ENCODE measurements around the gene ABHD17B.
"Not testable (repeated sequence)": the region's sequence is repeated elsewhere in the genome, so short reads cannot be mapped to it uniquely, and the experiment has no call there.

The ABHD17B gene

DNA sequence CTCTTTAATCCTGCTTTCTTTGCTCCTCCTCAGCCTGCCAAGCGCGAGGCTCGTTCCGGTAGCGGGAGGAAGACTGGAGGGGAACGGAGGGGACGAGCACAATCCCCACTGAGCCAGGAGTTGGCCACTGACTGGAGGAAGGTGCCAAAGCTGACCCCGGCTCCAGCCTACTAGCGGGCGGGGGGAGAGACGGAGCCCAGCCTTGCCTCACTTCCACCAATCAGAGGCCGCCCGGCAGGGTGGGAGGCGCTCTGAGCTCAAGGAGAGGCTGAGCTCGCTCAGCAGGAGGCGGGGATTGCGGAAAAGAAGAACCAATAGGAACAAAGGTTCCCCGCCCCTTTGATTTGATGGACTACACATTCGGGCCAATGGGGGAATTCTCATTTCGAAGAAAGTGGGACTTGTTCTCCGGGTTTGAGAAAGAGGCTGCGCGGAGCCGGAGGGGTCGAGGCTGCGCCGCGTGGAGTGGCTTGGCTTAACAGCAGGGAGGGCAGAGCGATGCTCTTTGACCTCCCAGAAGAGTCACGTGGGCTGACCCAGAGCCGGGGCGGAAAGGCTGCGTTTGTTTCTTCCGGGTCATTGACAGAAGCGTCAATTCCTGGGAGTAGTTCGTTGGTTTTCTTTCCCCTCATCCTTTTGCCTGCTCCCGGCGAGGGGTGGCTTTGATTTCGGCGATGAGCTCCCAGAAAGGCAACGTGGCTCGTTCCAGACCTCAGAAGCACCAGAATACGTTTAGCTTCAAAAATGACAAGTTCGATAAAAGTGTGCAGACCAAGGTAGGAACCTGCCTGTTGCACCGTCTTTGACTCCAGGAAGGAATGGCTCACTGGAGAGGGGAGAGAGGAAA is at the start of gene ABHD17B, which contains the start of gene C9orf85:
TSS of gene ABHD17B (minus strand) at position 133 of the 847 bp plus-strand sequence. CDS start 36,113 bp downstream, outside the sequence.
TSS of gene C9orf85 (plus strand) at position 579 of the 847 bp plus-strand sequence. CDS start at position 675, 96 bp downstream.
- H3K27me3 ChIP-seq (ENCODE audit: insufficient read depth, low read length): no peaks in the 10 kb centered on the region
- peaks cover 87% of the 10 kb centered on the region for H3K79me2 ChIP-seq (ENCODE audit: control insufficient read depth, insufficient read depth, low read length, unreplicated experiment)
- peak within 1 kb of the TSS; percentile 80 for H3K27ac ChIP-seq (ENCODE audit: low read depth, low read length)
- H3K36me3 ChIP-seq (ENCODE audit: insufficient read depth, low read length): no peaks in the 10 kb centered on the region
- H3K4me1 ChIP-seq (ENCODE audit: control insufficient read depth, insufficient read depth, low read length, unreplicated experiment): peaks cover 20% of the 10 kb centered on the region
- peak within 1 kb of the TSS; percentile 68 for H2AFZ ChIP-seq (ENCODE audit: low read length, unreplicated experiment)
- H3K4me3 ChIP-seq (ENCODE audit: low read depth, low read length): peak within 1 kb of the TSS; percentile 92

DNA sequence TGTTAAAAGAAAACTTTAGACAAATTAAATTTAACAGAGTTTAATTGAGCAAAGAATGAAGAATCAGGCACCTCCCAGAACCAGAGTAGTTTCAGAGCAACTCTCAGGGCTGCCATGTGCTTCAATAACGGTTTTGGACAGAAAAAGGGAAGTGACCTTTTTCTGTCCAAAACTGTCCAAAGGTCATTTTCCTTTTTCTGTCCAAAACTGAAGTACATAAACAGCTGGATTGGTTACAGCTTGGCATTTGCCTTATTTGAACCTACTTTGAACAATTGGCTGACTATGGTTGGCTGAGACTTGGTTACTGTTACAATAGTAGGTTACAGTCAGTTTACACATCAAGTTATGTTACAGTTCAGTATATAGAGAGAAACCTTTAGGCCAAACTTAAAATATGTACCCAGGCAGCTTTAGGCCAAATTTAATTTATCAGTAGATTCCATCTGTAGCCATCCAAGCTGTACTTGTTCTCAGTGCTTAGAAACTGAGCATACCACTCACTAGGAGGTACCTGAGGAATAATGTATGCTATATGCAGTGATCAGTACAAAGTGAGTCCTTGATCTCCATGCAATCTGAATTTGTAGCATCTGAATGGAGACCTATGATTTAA is 44.4 kb upstream of the ABHD17B start:
- H3K4me1 ChIP-seq (ENCODE audit: control insufficient read depth, insufficient read depth, low read length, unreplicated experiment): no peaks in the 10 kb centered on the region
- H3K27ac ChIP-seq (ENCODE audit: low read depth, low read length): no peak overlapping the region
- H3K79me2 ChIP-seq (ENCODE audit: control insufficient read depth, insufficient read depth, low read length, unreplicated experiment): no peaks in the 10 kb centered on the region
- H3K4me3 ChIP-seq (ENCODE audit: low read depth, low read length): no peak overlapping the region
- H3K36me3 ChIP-seq (ENCODE audit: insufficient read depth, low read length): 0 out of 2 replicates have a peak, but pooled peaks cover 2% of the 10 kb centered on the region
- H2AFZ ChIP-seq (ENCODE audit: low read length, unreplicated experiment): no peak overlapping the region
- no peaks in the 10 kb centered on the region for H3K27me3 ChIP-seq (ENCODE audit: insufficient read depth, low read length)

DNA sequence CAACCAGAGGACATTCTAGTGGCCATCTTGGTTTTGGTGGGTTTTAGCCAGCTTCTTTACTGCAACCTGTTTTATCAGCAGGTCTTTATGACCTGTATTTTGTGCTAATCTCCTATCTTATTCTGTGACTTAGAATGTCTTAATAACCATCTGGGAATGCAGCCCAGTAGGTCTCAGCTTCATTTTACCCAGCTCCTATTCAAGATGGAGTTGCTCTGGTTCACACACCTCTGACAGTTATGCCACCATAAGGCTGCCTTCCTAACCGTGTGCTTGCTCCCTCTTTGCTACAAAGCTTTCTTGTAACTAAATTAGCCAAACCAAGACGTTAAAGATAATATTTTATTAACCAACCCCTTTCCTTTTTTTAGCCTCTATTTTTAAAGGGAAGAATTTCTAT is 43.7 kb upstream of the ABHD17B start:
- H3K36me3 ChIP-seq (ENCODE audit: insufficient read depth, low read length); H3K4me1 ChIP-seq (ENCODE audit: control insufficient read depth, insufficient read depth, low read length, unreplicated experiment); H3K27ac ChIP-seq (ENCODE audit: low read depth, low read length); H3K79me2 ChIP-seq (ENCODE audit: control insufficient read depth, insufficient read depth, low read length, unreplicated experiment); H3K27me3 ChIP-seq (ENCODE audit: insufficient read depth, low read length); H2AFZ ChIP-seq (ENCODE audit: low read length, unreplicated experiment); H3K4me3 ChIP-seq (ENCODE audit: low read depth, low read length): not testable (repeated sequence)

DNA sequence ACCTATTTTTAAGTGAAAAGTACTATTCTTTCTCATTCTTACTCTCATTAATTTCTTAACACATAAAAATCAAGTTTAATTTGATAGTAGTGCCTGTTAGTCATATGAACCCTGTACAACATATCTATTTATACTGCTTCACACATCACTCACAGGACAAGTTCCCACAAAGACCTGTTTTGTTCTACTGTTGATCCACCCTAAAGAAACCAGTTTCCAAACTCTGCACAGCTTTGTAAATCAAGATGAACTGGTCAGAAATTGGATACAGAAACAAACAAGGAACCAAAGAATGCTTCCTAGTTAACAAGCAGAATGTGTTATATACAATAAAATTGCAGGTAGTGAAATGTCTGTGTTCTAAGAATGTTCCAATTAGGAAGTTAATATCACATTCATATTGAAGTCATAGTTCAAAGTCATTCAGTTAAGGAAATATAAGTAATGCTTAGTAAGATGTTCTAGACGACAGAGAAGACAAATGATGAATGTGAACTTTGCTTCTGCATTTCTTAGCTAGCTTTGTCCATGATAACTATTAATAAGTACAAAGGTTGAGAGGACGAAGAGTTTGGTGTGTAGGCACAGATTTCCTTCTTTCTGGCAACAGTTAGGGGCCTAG is 33.9 kb upstream of the ABHD17B start:
- H3K36me3 ChIP-seq (ENCODE audit: insufficient read depth, low read length): 0 out of 2 replicates have a peak, but pooled peaks cover 5% of the 10 kb centered on the region
- no peak overlapping the region for H2AFZ ChIP-seq (ENCODE audit: low read length, unreplicated experiment)
- no peaks in the 10 kb centered on the region for H3K27me3 ChIP-seq (ENCODE audit: insufficient read depth, low read length)
- peaks cover 18% of the 10 kb centered on the region for H3K79me2 ChIP-seq (ENCODE audit: control insufficient read depth, insufficient read depth, low read length, unreplicated experiment)
- peaks cover 4% of the 10 kb centered on the region for H3K4me1 ChIP-seq (ENCODE audit: control insufficient read depth, insufficient read depth, low read length, unreplicated experiment)
- no peak overlapping the region for H3K4me3 ChIP-seq (ENCODE audit: low read depth, low read length)
- H3K27ac ChIP-seq (ENCODE audit: low read depth, low read length): no peak overlapping the region

DNA sequence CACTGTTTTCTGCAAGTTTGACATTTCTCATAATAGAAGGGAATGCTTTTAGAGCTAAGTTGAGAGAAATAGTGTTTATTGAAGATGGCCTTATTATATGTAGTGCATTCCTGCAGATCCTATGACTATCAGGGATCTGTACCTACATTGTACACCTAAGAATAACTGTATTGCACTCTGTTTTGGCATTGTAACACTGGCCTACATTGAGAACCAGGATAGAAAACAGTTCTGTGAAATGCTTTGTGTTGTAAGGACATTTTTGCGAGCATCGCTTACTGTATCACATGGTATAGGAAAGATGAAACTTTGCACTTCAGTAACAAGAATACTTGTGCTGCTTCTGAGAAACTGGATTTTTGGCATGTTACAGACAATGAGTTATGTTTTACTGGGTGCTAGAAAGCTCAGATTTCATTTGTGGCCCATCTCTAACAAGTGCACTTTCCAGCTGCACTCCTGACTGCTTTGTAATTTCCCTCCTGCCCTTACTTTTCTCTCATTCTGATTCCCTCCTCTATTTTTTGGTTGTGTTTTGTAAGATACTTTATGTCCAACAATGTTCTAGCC is 31.1 kb upstream of the ABHD17B start:
- Histone ChIP-seq H3K4me1 (ENCODE audit: control insufficient read depth, insufficient read depth, low read length, unreplicated experiment) (peaks cover 4% of the 10 kb centered on the region), H3K27me3 (ENCODE audit: insufficient read depth, low read length) (no peaks in the 10 kb centered on the region), H3K79me2 (ENCODE audit: control insufficient read depth, insufficient read depth, low read length, unreplicated experiment) (peaks cover 18% of the 10 kb centered on the region), H3K36me3 (ENCODE audit: insufficient read depth, low read length) (no peaks in the 10 kb centered on the region), H3K27ac (ENCODE audit: low read depth, low read length) (no peak overlapping the region), H3K4me3 (ENCODE audit: low read depth, low read length) (no peak overlapping the region), H2AFZ (ENCODE audit: low read length, unreplicated experiment) (no peak overlapping the region)

DNA sequence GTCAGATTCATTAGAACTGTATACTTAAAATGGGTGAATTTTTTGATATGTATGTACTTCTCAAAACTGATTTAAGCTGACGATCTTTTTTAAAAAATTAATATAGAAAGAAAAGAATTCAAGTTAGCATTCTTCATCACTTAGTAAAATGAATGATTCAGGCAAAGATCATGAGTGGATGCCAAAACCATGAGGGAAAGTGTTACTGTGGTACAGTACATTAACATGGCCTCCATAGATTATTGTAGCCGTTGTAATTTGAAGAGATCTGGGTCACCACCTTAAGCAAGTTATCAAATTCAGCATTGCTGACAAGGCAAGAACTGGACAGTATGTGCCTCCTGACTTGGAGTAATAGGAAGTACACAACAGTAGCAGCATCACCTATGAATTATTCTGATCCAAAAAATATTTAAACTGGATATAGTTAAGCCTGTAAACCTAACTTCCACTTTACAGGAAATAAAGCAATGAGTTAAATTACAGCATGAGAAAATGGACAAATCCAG is 30.1 kb upstream of the ABHD17B start:
- no peak overlapping the region for H3K4me3 ChIP-seq (ENCODE audit: low read depth, low read length)
- H3K79me2 ChIP-seq (ENCODE audit: control insufficient read depth, insufficient read depth, low read length, unreplicated experiment): peaks cover 18% of the 10 kb centered on the region
- no peaks in the 10 kb centered on the region for H3K36me3 ChIP-seq (ENCODE audit: insufficient read depth, low read length)
- H3K27me3 ChIP-seq (ENCODE audit: insufficient read depth, low read length): no peaks in the 10 kb centered on the region
- H2AFZ ChIP-seq (ENCODE audit: low read length, unreplicated experiment): no peak overlapping the region
- no peak overlapping the region for H3K27ac ChIP-seq (ENCODE audit: low read depth, low read length)
- H3K4me1 ChIP-seq (ENCODE audit: control insufficient read depth, insufficient read depth, low read length, unreplicated experiment): peaks cover 4% of the 10 kb centered on the region

DNA sequence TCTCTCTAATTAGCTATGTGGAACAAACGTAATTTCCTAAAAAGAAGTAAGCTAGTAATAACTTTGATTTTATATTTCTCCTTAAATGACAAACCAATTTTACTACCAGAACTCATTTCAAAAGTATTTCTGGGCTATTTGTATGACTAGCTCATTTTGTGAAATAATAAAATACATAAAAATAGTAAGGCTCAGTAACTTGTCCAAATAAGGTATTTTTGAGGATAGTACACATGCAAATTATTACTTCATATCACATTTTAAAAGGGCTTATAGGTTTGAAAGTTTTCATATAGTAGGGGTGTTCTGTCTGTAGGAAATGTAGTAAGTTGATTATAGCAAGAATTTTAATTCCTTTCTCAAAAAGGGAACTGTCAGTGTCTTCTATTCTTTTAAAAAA is 26.9 kb upstream of the ABHD17B start:
- Histone ChIP-seq H3K27ac (ENCODE audit: low read depth, low read length) (no peak overlapping the region), H3K4me1 (ENCODE audit: control insufficient read depth, insufficient read depth, low read length, unreplicated experiment) (no peaks in the 10 kb centered on the region), H3K4me3 (ENCODE audit: low read depth, low read length) (no peak overlapping the region), H3K36me3 (ENCODE audit: insufficient read depth, low read length) (no peaks in the 10 kb centered on the region), H2AFZ (ENCODE audit: low read length, unreplicated experiment) (no peak overlapping the region), H3K27me3 (ENCODE audit: insufficient read depth, low read length) (no peaks in the 10 kb centered on the region), H3K79me2 (ENCODE audit: control insufficient read depth, insufficient read depth, low read length, unreplicated experiment) (peaks cover 13% of the 10 kb centered on the region)

DNA sequence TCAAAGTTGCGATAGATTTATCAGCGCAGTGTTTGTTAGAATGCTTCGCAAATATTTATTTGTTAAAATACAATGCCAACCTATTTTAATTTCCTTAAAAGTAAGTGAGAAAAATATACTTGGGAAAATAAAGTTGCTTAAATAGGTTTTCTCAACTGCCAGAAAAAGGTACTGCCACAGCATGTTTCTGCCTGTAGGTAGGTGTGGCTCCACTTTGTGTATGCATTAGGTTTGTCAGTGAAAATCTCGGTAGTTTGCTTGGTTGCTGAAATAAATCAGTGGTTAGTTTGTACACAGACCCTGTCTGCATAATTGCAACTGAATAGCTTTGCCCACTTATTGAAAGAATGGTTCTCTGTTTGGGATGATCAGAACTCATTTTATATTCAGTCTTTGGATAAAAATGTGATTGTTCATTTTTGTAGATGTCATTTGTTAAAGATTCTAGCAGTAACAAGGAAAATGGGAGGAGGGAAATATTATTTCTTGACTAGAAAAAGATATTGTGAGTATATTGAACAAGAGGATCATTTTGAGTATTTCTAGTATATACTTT is 26.2 kb upstream of the ABHD17B start:
- Histone ChIP-seq H3K27me3 (ENCODE audit: insufficient read depth, low read length) (no peaks in the 10 kb centered on the region), H2AFZ (ENCODE audit: low read length, unreplicated experiment) (no peak overlapping the region), H3K4me1 (ENCODE audit: control insufficient read depth, insufficient read depth, low read length, unreplicated experiment) (no peaks in the 10 kb centered on the region), H3K36me3 (ENCODE audit: insufficient read depth, low read length) (peaks cover 3% of the 10 kb centered on the region; the same call in 1 of the 2 replicates), H3K79me2 (ENCODE audit: control insufficient read depth, insufficient read depth, low read length, unreplicated experiment) (peaks cover 15% of the 10 kb centered on the region), H3K27ac (ENCODE audit: low read depth, low read length) (no peak overlapping the region), H3K4me3 (ENCODE audit: low read depth, low read length) (no peak overlapping the region)

DNA sequence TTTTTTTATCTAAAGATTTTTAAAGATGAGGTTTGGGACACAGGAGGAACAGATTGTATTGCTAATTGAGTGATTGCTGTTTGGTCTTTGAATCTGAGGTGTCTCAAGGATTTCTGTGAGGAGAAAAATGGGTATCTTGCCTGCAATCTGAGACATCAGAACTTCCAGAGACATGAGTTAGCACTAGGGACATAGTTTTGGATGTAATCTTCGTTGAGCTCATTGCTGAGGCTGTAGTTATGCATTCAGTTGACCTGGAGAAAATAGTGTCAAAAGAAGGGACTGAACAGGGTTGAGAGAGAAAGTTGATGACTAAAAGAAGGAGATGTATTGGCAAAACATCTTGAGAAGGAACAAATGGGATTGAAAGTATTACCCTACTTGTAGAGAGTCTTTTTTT is 25.1 kb upstream of the ABHD17B start:
- Histone ChIP-seq H3K27me3 (ENCODE audit: insufficient read depth, low read length) (no peaks in the 10 kb centered on the region), H3K79me2 (ENCODE audit: control insufficient read depth, insufficient read depth, low read length, unreplicated experiment) (peaks cover 14% of the 10 kb centered on the region), H3K27ac (ENCODE audit: low read depth, low read length) (no peak overlapping the region)

DNA sequence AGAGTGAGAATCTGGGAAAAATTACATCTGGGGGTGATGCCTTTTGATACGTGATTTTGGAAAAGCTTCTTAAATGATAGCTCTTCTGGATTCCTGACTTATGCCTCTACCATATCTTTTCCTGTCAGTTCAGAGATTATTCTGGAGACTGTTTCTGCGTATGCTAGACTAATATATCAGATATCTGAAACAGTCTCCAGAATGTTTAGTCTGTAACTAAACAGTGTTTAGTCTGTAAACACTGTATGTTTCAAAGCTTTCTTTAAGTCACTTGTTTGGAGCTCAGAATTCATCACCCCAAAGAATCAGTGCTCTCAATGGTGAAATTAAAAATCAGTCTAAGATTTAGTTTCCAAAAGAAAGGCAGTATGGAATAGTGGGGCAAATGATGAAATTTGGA is 20.2 kb upstream of the ABHD17B start:
- H3K36me3 ChIP-seq (ENCODE audit: insufficient read depth, low read length): peaks cover 3% of the 10 kb centered on the region; the same call in 1 of the 2 replicates
- H2AFZ ChIP-seq (ENCODE audit: low read length, unreplicated experiment): no peak overlapping the region
- no peak overlapping the region for H3K27ac ChIP-seq (ENCODE audit: low read depth, low read length)
- peaks cover 9% of the 10 kb centered on the region for H3K4me1 ChIP-seq (ENCODE audit: control insufficient read depth, insufficient read depth, low read length, unreplicated experiment)
- H3K79me2 ChIP-seq (ENCODE audit: control insufficient read depth, insufficient read depth, low read length, unreplicated experiment): peaks cover 12% of the 10 kb centered on the region
- H3K4me3 ChIP-seq (ENCODE audit: low read depth, low read length): no peak overlapping the region
- H3K27me3 ChIP-seq (ENCODE audit: insufficient read depth, low read length): no peaks in the 10 kb centered on the region

More for the DNA sequence above, 25.1 kb upstream of the ABHD17B start:
- Histone ChIP-seq H3K4me3 (ENCODE audit: low read depth, low read length) (no peak overlapping the region), H3K4me1 (ENCODE audit: control insufficient read depth, insufficient read depth, low read length, unreplicated experiment) (no peaks in the 10 kb centered on the region), H2AFZ (ENCODE audit: low read length, unreplicated experiment) (no peak overlapping the region), H3K36me3 (ENCODE audit: insufficient read depth, low read length) (peaks cover 3% of the 10 kb centered on the region; the same call in 1 of the 2 replicates)

Data from ACC112 (cell line).